GM12874 (cell line): ENCODE measurements around the gene C19orf25.

ENCODE experiments used
- CTCF ChIP-seq: IDR thresholded peaks from 2 replicates; pipeline ENCODE4 v1.5.1; 2011; ENCODE audit warnings: low read depth, mild to moderate bottlenecking, control low read depth, low read length, moderate library complexity; ENCODE audit not compliant: insufficient read depth

The C19orf25 gene

GRCh38 chr19:1510442-1510806, 31.4 kb upstream of the C19orf25 start:
- no peak for TF ChIP-seq CTCF

- no peak for TF ChIP-seq CTCF
These were observed 30.8 kb upstream of the C19orf25 start for GRCh38 chr19:1509602-1510441.

GRCh38 chr19:1508507-1508856, 29.5 kb upstream of the C19orf25 start:
- TF ChIP-seq CTCF, result no peak

GRCh38 chr19:1507763-1508506, 28.9 kb upstream of the C19orf25 start:
- no peak for TF ChIP-seq CTCF

GRCh38 chr19:1507192-1507660, 28.2 kb upstream of the C19orf25 start:
- TF ChIP-seq CTCF, result no peak

GRCh38 chr19:1505991-1506881, 27.2 kb upstream of the C19orf25 start:
- TF ChIP-seq CTCF, result no peak

GRCh38 chr19:1505012-1505411, 26.0 kb upstream of the C19orf25 start:
- no peak for TF ChIP-seq CTCF
